ENCODE data around the gene SPINK9.

GRCh38 chr5:148306446-148306845 lies 28.9 kb upstream of the SPINK9 start:
- TF ChIP-seq CTCF (IDR thresholded peaks at IDR 0.05 in 8 of 11, conservative IDR thresholded peaks at IDR 0.05 in 3 of 11) (no peak), POLR2A (IDR thresholded peaks at IDR 0.05) (no peak), POLR2AphosphoS5 (IDR thresholded peaks at IDR 0.05) (no peak)
